HFFc6 (cell line): Measurements from ENCODE around the gene ARHGAP24. TPM values are rescaled to one million over a fixed set of nuclear protein-coding genes. Genes with fewer than 3 reads are reported as not detected.

Experiments
- DNase-seq: peaks from one replicate; pipeline ENCODE4 v3.0.0-alpha.2; 2018
- H3K27ac Mint-ChIP-seq: 2 replicates; pipeline ENCODE4 v1.8.0; 2020; ENCODE audit warnings: mild to moderate bottlenecking, mixed read lengths
- H3K27me3 Mint-ChIP-seq: 2 replicates; pipeline ENCODE4 v1.8.0; 2021; ENCODE audit warnings: mild to moderate bottlenecking, moderate library complexity, mixed read lengths; ENCODE audit not compliant: insufficient read depth
- H3K36me3 Mint-ChIP-seq: 2 replicates; pipeline ENCODE4 v1.8.0; 2021; ENCODE audit warnings: low read depth, mixed read lengths
- H3K4me1 Mint-ChIP-seq: 2 replicates; pipeline ENCODE4 v1.8.0; 2020; ENCODE audit warnings: low read depth, mixed read lengths
- H3K4me3 Mint-ChIP-seq: 2 replicates; pipeline ENCODE4 v1.8.0; 2020; ENCODE audit warnings: mild to moderate bottlenecking, moderate library complexity, mixed read lengths
- H3K9me3 Mint-ChIP-seq: 2 replicates; pipeline ENCODE4 v1.8.0; 2020; ENCODE audit warnings: mild to moderate bottlenecking, mixed read lengths
- CTCF ChIP-seq: fragments of 200-600 bp; sonication (generic); IDR thresholded peaks from 2 replicates; pipeline ENCODE4 v1.5.0; 2021; ENCODE audit warnings: antibody characterized with exemption, mild to moderate bottlenecking
- total RNA-seq, 6 experiments: library from RNA; stranded (reverse); fragmentation: NEBNext Ultra II Directional; extraction: Animal tissue kit (Norgen Biotek cat#: 25700); gene quantifications; 2 replicates in 1 of 6; 3 replicates in 5 of 6; pipeline ENCODE4 v1.2.3, GENCODE V29; 2021

The ARHGAP24 gene
- total RNA-seq, 6 experiments from 2014 or later: 13.6 to 28.3 (median 15.2) TPM

- no peak for DNase-seq
- H3K36me3 Mint-ChIP-seq: no peaks in the 10 kb centered on the region
- H3K27me3 Mint-ChIP-seq: no peaks in the 10 kb centered on the region
- no peak overlapping the region for H3K27ac Mint-ChIP-seq
- H3K9me3 Mint-ChIP-seq: no peaks in the 10 kb centered on the region
- H3K4me1 Mint-ChIP-seq: peaks cover 20% of the 10 kb centered on the region
- no peak for TF ChIP-seq CTCF
- no peak overlapping the region for H3K4me3 Mint-ChIP-seq
These were observed 463.1 kb downstream of the ARHGAP24 start for GRCh38 chr4:85938062-85938461.

- H3K36me3 Mint-ChIP-seq: peaks cover 5% of the 10 kb centered on the region
- peaks cover 12% of the 10 kb centered on the region for H3K4me1 Mint-ChIP-seq
- no peak for DNase-seq
- TF ChIP-seq CTCF: no peak
- no peaks in the 10 kb centered on the region for H3K9me3 Mint-ChIP-seq
- no peak overlapping the region; the same call in 1 of the 2 replicates for H3K27ac Mint-ChIP-seq
- H3K4me3 Mint-ChIP-seq: peak overlapping the region; percentile 68; the same call in 1 of the 2 replicates
- H3K27me3 Mint-ChIP-seq: no peaks in the 10 kb centered on the region
These were observed 464.0 kb downstream of the ARHGAP24 start for GRCh38 chr4:85938902-85939301.

DNA sequence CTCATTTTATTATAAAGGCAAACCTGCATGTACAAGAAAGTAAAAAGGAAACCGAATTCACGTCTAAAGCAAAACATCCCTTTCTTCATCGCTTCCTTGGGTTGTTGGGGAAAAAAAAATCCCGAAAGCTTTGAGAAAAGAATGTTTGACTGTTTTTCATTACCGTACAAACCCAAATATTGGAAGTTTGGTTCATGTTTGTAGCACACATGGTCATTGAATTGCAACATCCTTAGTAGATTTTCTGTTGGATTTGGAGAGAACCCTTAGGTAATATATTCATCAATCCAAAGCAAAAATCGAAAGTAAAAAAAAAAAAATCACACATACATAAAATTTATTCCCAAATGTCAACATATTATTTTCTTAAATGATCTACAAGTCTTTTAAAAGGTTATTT is 464.6 kb downstream of the ARHGAP24 start:
- TF ChIP-seq CTCF: no peak
- Mint-ChIP-seq H3K27me3 (no peaks in the 10 kb centered on the region), H3K9me3 (no peaks in the 10 kb centered on the region), H3K4me1 (peaks cover 14% of the 10 kb centered on the region), H3K4me3 (peak overlapping the region; percentile 68), H3K36me3 (peaks cover 12% of the 10 kb centered on the region), H3K27ac (peak overlapping the region; percentile 46)
- DNase-seq: no peak

DNA sequence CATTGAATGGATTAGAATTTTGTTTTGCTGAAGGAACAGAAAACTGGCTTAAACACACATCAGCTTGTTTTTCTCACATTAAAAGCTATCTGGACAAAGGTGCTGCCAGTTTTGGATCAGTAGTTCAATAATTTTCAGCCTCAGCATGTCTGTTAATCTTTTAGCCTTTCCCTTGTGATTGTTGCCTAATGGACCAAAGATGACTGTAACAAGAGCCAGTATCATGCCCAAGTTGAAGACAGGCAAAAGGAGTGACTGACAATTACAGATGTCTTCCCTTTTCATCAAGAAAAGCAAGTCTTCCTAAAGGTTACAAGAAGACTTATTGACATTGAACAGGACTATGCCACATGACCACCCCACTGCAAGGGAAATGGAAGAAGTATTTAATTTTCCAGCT is 465.2 kb downstream of the ARHGAP24 start:
- DNase-seq: no peak
- Mint-ChIP-seq H3K36me3 (peaks cover 13% of the 10 kb centered on the region), H3K27ac (peak overlapping the region; percentile 46), H3K9me3 (no peaks in the 10 kb centered on the region), H3K27me3 (no peaks in the 10 kb centered on the region), H3K4me1 (peaks cover 14% of the 10 kb centered on the region), H3K4me3 (peak overlapping the region; percentile 68)
- TF ChIP-seq CTCF: no peak

DNA sequence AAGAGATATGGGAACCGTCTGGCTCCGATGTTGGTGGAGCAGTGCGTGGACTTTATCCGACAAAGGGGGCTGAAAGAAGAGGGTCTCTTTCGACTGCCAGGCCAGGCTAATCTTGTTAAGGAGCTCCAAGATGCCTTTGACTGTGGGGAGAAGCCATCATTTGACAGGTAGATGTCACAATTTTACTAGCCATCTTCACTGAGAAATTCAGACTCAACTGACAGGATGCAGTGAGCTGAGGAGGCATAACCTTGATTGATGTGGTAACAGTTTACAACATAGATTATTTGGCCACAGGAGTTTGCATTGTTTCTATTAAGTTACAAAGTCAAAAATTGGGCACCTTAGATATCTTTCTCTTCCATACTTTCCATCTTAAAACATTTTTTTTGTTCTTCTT is 467.2 kb downstream of the ARHGAP24 start:
- TF ChIP-seq CTCF: no peak
- Mint-ChIP-seq H3K36me3 (peaks cover 13% of the 10 kb centered on the region), H3K9me3 (no peaks in the 10 kb centered on the region), H3K4me3 (no peak overlapping the region), H3K27ac (no peak overlapping the region), H3K27me3 (no peaks in the 10 kb centered on the region), H3K4me1 (peaks cover 14% of the 10 kb centered on the region)
- DNase-seq: no peak

GRCh38 chr4:85946821-85947220 is 471.9 kb downstream of the ARHGAP24 start:
- peaks cover 13% of the 10 kb centered on the region for H3K36me3 Mint-ChIP-seq
- no peak overlapping the region for H3K27ac Mint-ChIP-seq
- DNase-seq: no peak
- H3K4me1 Mint-ChIP-seq: peaks cover 6% of the 10 kb centered on the region; the same call in 1 of the 2 replicates
- no peak overlapping the region for H3K4me3 Mint-ChIP-seq
- no peaks in the 10 kb centered on the region for H3K9me3 Mint-ChIP-seq
- H3K27me3 Mint-ChIP-seq: no peaks in the 10 kb centered on the region
- TF ChIP-seq CTCF: no peak
